Measurements from ENCODE around the gene PNLDC1.
"Not testable (repeated sequence)": the region's sequence is repeated elsewhere in the genome, so short reads cannot be mapped to it uniquely, and the experiment has no call there.

The PNLDC1 gene

GRCh38 chr6:159821122-159821521, 21.0 kb downstream of the PNLDC1 start:
- DNase-seq = no peak

DNA sequence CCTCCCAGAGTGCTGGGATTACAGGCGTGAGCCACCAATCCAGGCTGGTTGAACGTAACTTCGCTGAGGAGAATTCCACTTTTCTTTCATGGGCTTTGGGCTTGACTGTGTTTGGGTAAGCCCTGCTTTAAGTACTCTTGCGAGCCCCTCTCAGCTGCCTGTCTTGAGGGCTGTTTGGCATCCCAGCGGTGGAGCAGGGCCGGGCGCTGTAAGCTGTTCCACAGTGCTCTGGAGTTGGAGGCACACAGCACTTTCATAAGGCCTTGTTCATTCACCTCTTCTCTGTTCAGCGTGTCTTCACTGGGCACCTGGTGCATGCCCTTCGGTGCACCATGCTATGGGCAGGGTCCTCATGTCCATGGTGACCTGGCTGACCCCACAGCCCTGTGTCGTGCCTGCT, 21.6 kb downstream of the PNLDC1 start:
- no peak for DNase-seq

- no peak for DNase-seq
These were observed 23.9 kb downstream of the PNLDC1 start for GRCh38 chr6:159823953-159824352.

DNA sequence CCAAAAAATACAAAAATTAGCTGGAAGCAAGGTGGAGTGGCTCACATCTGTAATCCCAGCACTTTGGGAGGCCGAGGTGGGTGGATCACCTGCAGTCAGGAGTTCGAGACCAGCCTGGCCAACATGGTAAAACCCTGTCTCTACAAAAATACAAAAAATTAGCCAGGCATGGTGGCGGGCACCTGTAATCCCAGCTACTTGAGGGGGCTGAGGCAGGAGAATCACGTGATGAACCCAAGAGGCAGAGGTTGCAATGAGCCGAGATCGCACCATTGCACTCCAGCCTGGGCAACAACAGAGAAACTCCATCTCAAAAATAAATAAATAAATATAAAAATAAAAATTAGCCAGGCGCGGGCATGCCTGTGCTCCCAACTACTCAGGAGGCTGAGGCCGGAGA, 24.6 kb downstream of the PNLDC1 start:
- not testable (repeated sequence) for DNase-seq

GRCh38 chr6:159826004-159826403, 25.9 kb downstream of the PNLDC1 start:
- no peak for DNase-seq

DNA sequence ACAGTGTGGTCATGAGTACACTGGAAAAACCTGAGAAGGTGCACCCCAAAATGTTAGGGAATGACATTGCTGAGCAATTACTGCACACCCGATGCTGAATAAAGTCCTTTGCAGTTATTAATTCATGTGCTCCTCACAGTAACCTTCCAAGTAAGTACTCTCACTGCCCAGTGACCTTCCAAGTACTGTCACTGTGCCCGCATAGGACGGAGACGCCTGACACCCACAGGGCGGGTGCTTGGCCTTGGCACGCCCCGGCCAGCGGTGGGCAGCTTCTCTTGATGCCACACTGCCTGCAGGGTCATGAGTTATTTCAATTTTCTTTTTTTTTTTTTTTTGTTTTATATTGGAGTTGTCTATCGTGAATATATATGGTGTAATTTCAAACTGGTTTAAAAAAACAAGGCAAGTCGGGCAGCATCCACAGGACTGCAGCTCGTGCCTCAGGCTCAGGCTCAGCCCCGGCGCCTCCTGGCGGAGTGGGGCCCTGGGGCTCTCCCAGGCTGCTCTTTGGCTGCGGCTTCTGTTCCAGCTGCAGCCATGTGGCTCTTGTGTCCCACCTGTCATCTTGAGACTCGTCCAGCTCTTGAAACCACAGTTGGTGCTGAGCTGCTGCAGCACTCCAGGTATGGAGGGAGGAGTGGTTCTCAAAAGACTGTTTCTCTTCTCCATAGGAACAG, 27.0 kb downstream of the PNLDC1 start:
- no peak for DNase-seq

DNA sequence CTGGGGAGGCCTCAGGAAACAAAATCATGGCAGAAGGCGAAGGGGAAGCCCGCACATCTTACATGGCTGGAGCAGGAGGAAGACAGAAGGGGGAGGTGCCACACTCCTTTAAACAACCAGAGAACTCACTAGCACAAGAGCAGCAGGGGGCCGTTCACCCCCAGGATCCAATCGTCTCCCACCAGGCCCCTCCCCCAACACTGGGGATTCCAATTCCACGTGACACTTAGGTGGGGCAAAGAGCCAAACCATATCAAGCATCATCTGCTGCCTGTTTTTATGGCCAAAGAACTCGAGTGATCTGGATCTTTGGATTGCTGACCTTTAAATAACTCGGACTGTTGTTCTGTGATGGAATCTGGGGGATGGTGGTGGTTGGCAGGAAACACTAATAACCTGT, 28.0 kb downstream of the PNLDC1 start:
- DNase-seq = no peak

DNA sequence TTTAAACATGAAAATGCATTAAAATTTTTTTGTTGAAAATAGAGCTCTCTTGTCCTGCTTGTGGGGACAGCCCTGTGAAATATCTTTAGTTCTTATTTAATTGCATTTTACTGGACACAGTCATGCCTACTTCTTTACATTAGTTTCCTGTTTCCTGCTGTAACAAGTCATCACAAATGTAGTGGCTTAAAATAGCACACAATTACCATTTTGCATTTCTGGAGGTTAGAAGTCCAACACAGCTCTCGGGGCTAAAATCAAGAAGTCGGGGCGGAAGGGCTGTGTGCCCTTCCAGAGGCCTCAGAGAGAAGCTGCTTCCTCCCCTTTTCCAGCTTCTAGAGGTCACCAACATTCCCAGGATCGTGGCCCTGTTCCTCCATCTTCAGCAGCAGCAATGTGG, 29.4 kb downstream of the PNLDC1 start:
- no peak for DNase-seq

- DNase-seq = no peak
These were observed 30.7 kb downstream of the PNLDC1 start for GRCh38 chr6:159830501-159831372.

GRCh38 chr6:159831373-159831679, 31.2 kb downstream of the PNLDC1 start:
- DNase-seq = no peak

GRCh38 chr6:159832946-159833345, 32.9 kb downstream of the PNLDC1 start:
- peak; percentile 33 for DNase-seq

GRCh38 chr6:159833556-159833955, 33.5 kb downstream of the PNLDC1 start:
- DNase-seq = no peak

DNA sequence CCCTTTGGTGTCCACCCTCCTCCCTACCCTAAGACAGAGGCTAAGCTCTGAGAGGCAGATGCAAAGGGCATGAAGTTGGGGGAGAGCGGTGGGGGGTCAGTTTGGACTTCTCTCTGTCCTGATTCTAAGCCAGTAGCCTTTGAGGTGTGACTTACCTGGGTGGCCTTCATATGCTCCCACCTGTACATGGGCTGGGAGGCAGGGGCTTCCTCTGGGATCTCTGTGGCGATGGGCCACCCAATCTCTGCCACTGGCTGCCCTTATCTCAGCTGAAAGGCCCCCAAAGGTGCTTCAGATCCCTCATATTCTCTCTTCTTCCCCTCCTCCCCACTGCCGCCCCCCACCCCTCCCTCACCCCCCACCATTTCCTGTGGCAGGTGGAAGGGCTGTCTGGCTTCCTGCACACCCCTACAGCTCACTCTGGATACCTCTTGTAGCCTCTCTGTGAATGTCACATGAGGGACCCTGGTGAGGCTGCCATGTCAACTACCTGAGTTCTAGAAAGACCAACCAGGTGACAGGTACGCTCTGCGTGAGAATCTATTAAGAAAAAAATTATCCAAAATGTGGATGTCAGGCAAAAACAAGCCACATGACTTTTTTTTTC, 34.0 kb downstream of the PNLDC1 start:
- no peak for DNase-seq

GRCh38 chr6:159836718-159837490, 36.8 kb downstream of the PNLDC1 start:
- no peak for DNase-seq

- DNase-seq = no peak
These were observed 37.4 kb downstream of the PNLDC1 start for GRCh38 chr6:159837511-159837910.

DNA sequence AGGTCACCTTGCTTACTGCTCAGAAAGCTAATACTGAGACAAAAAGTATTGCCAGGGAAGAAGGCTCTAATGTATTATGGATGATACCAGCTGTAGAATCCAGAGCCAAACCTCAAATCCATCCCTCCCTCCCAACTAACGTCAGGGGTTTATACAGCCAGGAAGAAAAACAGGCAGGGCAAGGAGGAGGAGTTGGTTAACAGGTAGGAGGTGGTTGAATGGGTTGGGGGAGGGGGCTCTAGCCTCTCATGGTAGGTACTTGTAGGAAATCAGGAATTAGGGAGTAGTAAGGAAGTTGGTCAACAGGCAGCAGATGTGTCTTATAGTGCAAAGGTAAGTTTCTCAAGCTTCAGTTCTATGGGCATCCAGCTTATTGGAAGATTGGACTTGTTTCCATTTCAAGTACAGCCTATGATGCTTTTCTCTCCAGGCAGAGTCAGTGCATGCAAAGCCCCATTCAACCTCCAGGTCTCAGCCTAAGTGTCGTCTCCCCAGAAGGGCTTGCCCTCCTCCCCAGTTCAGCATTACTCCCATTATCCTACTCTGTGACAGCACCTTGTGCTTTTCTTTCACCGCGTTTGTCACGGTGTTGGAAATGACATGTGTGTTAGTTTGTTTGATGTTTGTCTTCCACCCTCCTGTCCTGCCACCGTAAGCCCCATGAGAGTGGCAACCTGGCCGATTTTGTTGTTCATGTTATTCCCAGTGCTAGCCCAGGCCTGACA, 38.1 kb downstream of the PNLDC1 start:
- no peak for DNase-seq

- no peak for DNase-seq
These were observed 42.0 kb downstream of the PNLDC1 start for GRCh38 chr6:159842035-159842434.

GRCh38 chr6:159844737-159845645, 44.9 kb downstream of the PNLDC1 start:
- no peak for DNase-seq

- not testable (repeated sequence) for DNase-seq
These were observed 48.5 kb downstream of the PNLDC1 start for GRCh38 chr6:159848552-159848951.

- DNase-seq = not testable (repeated sequence)
These were observed 49.8 kb downstream of the PNLDC1 start for GRCh38 chr6:159849851-159850250.

- peak; percentile 44 for DNase-seq
These were observed 52.8 kb downstream of the PNLDC1 start for GRCh38 chr6:159852877-159853276.

All from hematopoietic multipotent progenitor cell treated with erythropoietin and hydrocortisone succinate and interleukin-3 and kit ligand, for 8 days (in vitro differentiated cells).